ENCODE results near the gene NAA15. TPM values are rescaled to one million over a fixed set of nuclear protein-coding genes. Genes with fewer than 3 reads are reported as not detected.
"Not testable (repeated sequence)": the region's sequence is repeated elsewhere in the genome, so short reads cannot be mapped to it uniquely, and the experiment has no call there.

Gene NAA15
- total and polyA plus RNA-seq, 7 donors: 17.2 to 53.7 (median 43.0) TPM

DNA sequence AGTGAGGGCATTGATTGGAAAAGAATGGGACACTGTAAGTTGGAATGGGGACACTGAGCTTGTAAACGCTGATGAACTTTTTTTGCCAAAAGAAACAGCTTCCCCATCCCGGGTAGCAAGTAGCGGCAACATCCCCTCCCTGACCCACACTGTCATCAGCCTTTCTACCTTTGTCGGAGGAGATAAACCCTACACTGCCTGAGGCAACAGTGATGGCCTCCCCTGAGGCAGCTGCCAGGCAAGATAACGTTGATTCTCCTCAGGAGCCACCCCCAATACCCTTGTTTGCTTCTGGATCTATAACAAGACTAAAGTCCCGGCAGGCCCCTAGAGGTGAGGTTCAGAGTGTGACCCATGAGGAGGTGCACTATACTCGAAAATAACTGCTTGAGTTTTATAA, 142.4 kb downstream of the NAA15 start:
- Histone ChIP-seq H3K9me3 (no peaks in the 10 kb centered on the region), H3K4me1 (no peaks in the 10 kb centered on the region), H3K4me3 (no peak overlapping the region), H3K27me3 (ENCODE audit: insufficient read depth in 3 of 3, low read length in 2 of 3) (no peaks in the 10 kb centered on the region), H3K27ac (no peak overlapping the region), H3K36me3 (ENCODE audit: insufficient read depth in 1 of 2, low read depth in 1 of 2) (no peaks in the 10 kb centered on the region)
- no peak for ATAC-seq
- 94 to 95% (median 95%) methylated on average over 7 of the region's 7 CpGs for WGBS, 3 donors
- intact Hi-C loops (cut with DNase I): no loop called here
- DNase-seq: no peak
- TF ChIP-seq, protein P1, sequence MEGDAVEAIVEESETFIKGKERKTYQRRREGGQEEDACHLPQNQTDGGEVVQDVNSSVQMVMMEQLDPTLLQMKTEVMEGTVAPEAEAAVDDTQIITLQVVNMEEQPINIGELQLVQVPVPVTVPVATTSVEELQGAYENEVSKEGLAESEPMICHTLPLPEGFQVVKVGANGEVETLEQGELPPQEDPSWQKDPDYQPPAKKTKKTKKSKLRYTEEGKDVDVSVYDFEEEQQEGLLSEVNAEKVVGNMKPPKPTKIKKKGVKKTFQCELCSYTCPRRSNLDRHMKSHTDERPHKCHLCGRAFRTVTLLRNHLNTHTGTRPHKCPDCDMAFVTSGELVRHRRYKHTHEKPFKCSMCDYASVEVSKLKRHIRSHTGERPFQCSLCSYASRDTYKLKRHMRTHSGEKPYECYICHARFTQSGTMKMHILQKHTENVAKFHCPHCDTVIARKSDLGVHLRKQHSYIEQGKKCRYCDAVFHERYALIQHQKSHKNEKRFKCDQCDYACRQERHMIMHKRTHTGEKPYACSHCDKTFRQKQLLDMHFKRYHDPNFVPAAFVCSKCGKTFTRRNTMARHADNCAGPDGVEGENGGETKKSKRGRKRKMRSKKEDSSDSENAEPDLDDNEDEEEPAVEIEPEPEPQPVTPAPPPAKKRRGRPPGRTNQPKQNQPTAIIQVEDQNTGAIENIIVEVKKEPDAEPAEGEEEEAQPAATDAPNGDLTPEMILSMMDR (IDR thresholded peaks at IDR 0.05): no peak

DNA sequence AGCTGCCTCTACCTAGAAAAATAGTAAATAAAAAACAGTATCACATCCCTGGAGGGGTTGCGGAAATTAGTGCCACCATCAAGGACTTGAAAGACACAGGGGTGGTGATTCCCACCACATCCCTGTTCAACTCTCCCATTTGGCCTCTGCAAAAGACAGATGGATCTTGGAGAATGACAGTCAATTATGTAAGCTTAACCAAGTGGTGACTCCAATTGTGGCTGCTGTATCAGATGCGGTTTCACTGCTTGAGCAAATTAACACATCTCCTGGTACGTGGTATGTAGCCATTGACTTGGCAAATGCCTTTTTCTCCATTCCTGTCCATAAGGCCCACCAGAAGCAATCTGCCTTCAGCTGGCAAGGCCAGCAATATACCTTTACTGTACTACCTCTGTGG, 143.6 kb downstream of the NAA15 start:
- H3K4me1 ChIP-seq; H3K27me3 ChIP-seq (ENCODE audit: insufficient read depth in 3 of 3, low read length in 2 of 3); ATAC-seq; H3K27ac ChIP-seq; intact Hi-C loops (cut with DNase I); H3K4me3 ChIP-seq; H3K36me3 ChIP-seq (ENCODE audit: insufficient read depth in 1 of 2, low read depth in 1 of 2); H3K9me3 ChIP-seq; DNase-seq: not testable (repeated sequence)
- 57 to 66% (median 59%) methylated on average over 3 of the region's 3 CpGs for WGBS, 3 donors

DNA sequence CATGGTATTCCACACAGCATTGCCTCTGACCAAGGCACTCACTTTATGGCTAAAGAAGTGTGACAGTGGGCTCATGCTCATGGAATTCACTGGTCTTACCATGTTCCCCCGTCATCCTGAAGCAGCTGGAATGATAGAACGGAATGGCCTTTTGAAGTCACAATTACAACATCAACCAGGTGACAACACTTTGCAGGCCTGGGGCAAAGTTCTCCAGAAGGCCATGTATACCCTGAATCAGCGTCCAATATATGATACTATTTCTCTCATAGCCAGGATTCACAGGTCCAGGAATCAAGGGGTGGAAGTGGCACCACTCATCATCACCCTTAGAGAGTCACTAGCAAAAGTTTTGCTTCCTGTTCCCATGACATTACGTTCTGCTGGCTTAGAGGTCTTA, 145.8 kb downstream of the NAA15 start:
- H3K4me3 ChIP-seq; H3K4me1 ChIP-seq; H3K27ac ChIP-seq; H3K9me3 ChIP-seq; ATAC-seq; H3K36me3 ChIP-seq (ENCODE audit: insufficient read depth in 1 of 2, low read depth in 1 of 2); DNase-seq; intact Hi-C loops (cut with DNase I); H3K27me3 ChIP-seq (ENCODE audit: insufficient read depth in 3 of 3, low read length in 2 of 3): not testable (repeated sequence)
- 92 to 98% (median 95%) methylated on average over 4 of the region's 4 CpGs for WGBS, 3 donors

DNA sequence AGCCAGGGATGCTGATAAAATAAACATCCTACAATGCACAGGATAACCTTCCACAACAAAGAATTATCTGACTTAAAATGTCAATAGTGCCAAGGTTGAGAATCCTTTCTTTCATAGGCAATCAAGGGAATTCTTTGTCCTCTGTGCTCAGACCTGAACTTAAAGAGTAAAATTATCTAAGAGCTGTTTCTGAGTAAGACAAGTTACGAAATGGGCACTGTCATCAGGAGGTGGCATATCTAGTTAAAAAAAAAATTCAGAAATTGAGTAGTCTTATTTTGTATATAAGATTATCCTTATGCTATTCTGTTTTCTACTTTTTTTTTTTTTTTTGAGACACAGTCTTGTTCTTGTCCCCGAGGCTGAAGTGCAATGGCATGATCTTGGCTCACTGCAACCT, 149.3 kb downstream of the NAA15 start:
- DNase-seq (no peak), ATAC-seq (no peak)
- H3K27me3 ChIP-seq (ENCODE audit: insufficient read depth in 3 of 3, low read length in 2 of 3): no peaks in the 10 kb centered on the region
- H3K9me3 ChIP-seq: no peaks in the 10 kb centered on the region
- no peaks in the 10 kb centered on the region for H3K36me3 ChIP-seq (ENCODE audit: insufficient read depth in 1 of 2, low read depth in 1 of 2)
- intact Hi-C loops (cut with DNase I): no loop called here
- no peak overlapping the region for H3K27ac ChIP-seq
- 92 to 95% (median 93%) methylated on average over 2 of the region's 2 CpGs for WGBS, 3 donors
- TF ChIP-seq, protein P1 (IDR thresholded peaks at IDR 0.05): no peak
- peaks cover 13% of the 10 kb centered on the region for H3K4me1 ChIP-seq
- no peak overlapping the region for H3K4me3 ChIP-seq

DNA sequence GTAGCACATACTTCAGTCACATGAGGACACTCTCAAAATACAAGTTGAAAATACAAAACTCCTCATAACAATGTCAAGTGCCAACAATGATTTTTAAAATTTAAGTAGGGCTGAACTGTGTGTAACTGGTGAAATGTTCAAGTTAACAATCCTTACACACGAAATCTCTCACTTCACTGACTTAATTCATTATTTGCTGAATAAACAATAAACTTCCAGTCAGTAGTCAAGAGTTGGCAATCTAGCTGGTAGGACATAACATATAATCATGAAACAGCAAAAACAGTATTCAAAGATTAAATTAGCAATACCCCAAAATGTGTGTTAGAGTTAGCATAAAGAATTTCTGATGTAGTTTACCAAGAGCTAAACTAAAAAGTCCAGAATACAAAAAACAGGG, 150.7 kb downstream of the NAA15 start:
- ATAC-seq: no peak
- DNase-seq: no peak
- Histone ChIP-seq H3K4me1 (peaks cover 16% of the 10 kb centered on the region), H3K9me3 (no peaks in the 10 kb centered on the region), H3K36me3 (ENCODE audit: insufficient read depth in 1 of 2, low read depth in 1 of 2) (no peaks in the 10 kb centered on the region), H3K27me3 (ENCODE audit: insufficient read depth in 3 of 3, low read length in 2 of 3) (no peaks in the 10 kb centered on the region), H3K4me3 (no peak overlapping the region), H3K27ac (no peak overlapping the region)
- WGBS, 3 donors: 91 to 100% (median 97%) methylated on average over 1 of the region's 1 CpG
- intact Hi-C loops (cut with DNase I): no loop called here
- TF ChIP-seq, protein P1 (IDR thresholded peaks at IDR 0.05): no peak

DNA sequence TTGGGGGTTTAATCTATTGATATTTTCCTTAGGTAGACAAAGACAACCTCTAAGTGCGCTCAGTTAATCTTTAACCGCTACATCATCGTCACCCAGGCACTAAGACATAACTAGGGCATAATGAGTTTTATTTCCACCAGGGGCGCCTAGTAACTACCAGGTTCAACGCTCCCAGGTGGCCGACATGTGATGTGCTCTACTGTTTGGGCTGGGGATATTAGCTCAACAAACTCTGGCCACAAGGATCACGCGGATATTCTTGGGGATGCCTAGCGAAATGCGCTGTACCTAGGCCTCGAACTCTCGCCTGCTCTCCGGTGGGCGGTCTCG, 151.7 kb downstream of the NAA15 start:
- no peaks in the 10 kb centered on the region for H3K27me3 ChIP-seq (ENCODE audit: insufficient read depth in 3 of 3, low read length in 2 of 3)
- peak overlapping the region; percentile 94 for H3K27ac ChIP-seq
- peak in 3 of 4 donors; percentile 19 to 45 (median 26) for ATAC-seq
- 4% methylated on average over 15 of the region's 15 CpGs for WGBS, 3 donors
- H3K36me3 ChIP-seq (ENCODE audit: insufficient read depth in 1 of 2, low read depth in 1 of 2): no peaks in the 10 kb centered on the region
- peak overlapping the region; percentile 87 for H3K4me3 ChIP-seq
- intact Hi-C loops (cut with DNase I): no loop called here
- TF ChIP-seq, protein P1 (IDR thresholded peaks at IDR 0.05): no peak
- H3K4me1 ChIP-seq: peaks cover 21% of the 10 kb centered on the region
- DNase-seq: no peak
- no peaks in the 10 kb centered on the region for H3K9me3 ChIP-seq

Measured in psoas muscle (tissue), 8 donors.